Measurements from ENCODE around the gene PKD1.

DNA sequence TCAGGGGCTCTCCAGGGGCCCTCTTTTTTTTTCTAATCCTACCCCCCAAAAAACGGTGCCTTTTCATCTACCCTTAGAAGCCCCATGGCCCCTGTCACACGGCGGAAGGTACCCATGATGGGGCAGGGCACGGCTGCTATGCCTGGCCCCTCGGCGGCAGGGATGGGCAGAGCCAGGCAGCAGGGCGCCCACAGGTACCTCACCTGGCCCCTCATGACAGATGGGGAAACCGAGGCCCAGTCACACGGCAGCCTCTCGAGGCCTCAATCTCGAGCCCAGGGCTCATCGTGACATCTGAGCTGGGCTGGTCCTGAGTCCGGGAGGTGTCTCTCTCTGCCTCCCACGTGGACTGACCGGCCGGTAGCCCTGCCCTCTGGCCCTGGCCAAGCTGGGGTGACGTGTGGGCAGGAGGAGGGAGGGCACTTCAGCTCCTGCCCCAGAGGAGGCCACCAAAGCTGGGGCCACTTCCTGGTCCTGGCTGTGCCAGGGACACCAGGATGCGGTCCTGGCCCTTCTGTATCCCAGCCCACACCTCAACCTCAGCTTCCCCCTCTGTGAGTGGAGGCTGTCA is 31.5 kb upstream of the PKD1 start:
- TF ChIP-seq, protein P1, sequence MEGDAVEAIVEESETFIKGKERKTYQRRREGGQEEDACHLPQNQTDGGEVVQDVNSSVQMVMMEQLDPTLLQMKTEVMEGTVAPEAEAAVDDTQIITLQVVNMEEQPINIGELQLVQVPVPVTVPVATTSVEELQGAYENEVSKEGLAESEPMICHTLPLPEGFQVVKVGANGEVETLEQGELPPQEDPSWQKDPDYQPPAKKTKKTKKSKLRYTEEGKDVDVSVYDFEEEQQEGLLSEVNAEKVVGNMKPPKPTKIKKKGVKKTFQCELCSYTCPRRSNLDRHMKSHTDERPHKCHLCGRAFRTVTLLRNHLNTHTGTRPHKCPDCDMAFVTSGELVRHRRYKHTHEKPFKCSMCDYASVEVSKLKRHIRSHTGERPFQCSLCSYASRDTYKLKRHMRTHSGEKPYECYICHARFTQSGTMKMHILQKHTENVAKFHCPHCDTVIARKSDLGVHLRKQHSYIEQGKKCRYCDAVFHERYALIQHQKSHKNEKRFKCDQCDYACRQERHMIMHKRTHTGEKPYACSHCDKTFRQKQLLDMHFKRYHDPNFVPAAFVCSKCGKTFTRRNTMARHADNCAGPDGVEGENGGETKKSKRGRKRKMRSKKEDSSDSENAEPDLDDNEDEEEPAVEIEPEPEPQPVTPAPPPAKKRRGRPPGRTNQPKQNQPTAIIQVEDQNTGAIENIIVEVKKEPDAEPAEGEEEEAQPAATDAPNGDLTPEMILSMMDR (IDR thresholded peaks at IDR 0.05), result no peak
- TF ChIP-seq POLR2A (IDR thresholded peaks at IDR 0.05) (no peak), POLR2AphosphoS5 (IDR thresholded peaks at IDR 0.05) (no peak)

Measured in sigmoid colon (tissue), 4 donors.